Adrenal gland (tissue), 19 donors: ENCODE measurements around the gene CRTC1. TPM values are rescaled to one million over a fixed set of nuclear protein-coding genes. Genes with fewer than 3 reads are reported as not detected.

ENCODE experiments used
- DNase-seq, 7 donors: peaks; one replicate each; pipeline ENCODE4 v3.0.0-alpha.2; 2019 to 2020
- H3K27ac ChIP-seq, 5 donors: fragments of 200-600 bp; sonication (generic) in 4 of 5; 1 replicate in 3 of 5; 2 replicates in 2 of 5; pipeline versions ENCODE4 v1.5.1 to v1.8.0; 2016 to 2020; ENCODE audit warnings: mild to moderate bottlenecking in 1 of 5
- H3K27me3 ChIP-seq: fragments of 200-600 bp; 2 replicates; pipeline ENCODE4 v1.8.0; 2021
- H3K36me3 ChIP-seq, 2 donors: fragments of 200-600 bp; replicated peaks in 1 of 2; 1 replicate in 1 of 2; 2 replicates in 1 of 2; pipeline versions ENCODE4 v1.5.1 to v1.8.0; 2018 to 2022
- H3K4me1 ChIP-seq, 2 donors: fragments of 200-600 bp; replicated peaks in 1 of 2; 1 replicate in 1 of 2; 2 replicates in 1 of 2; pipeline versions ENCODE4 v1.5.1 to v1.8.0; 2018 to 2021
- H3K4me3 ChIP-seq, 4 donors: fragments of 200-600 bp; sonication (generic) in 3 of 4; one replicate each; pipeline ENCODE4 v1.5.1; 2016 to 2018
- H3K9me3 ChIP-seq, 3 donors: fragments of 200-600 bp; sonication (generic) in 1 of 3; replicated peaks in 1 of 3; 1 replicate in 2 of 3; 2 replicates in 1 of 3; pipeline versions ENCODE4 v1.5.1 to v1.8.0; 2016 to 2021
- POLR2A ChIP-seq, 2 donors: fragments of 450-650 bp; IDR thresholded peaks; one replicate each; pipeline ENCODE4 v1.6.1; 2017; ENCODE audit warnings: antibody characterized with exemption in 2 of 2, mild to moderate bottlenecking in 2 of 2, moderate library complexity in 1 of 2
- WGBS, 4 donors: extraction: QIAGEN DNeasy Blood & Tissue Kit in 2 of 4; methylation state at CpG; one replicate each; pipeline versions ENCODE4 v1.1.5 to v1.1.7; 2013 to 2017; 5-methylcytosine and 5-hydroxymethylcytosine counted together
- intact Hi-C, 2 donors: fragments of 100-400 bp; cut with DNase I; formaldehyde crosslinking; loops; one replicate each; pipeline versions ENCODE4 v1.14.1 to v1.15.0; 2022 to 2023
- long read RNA-seq, 10 donors: library from polyadenylated mRNA in 3 of 10; unstranded in 2 of 10; stranded (forward) in 1 of 10; transcript quantifications; one replicate each; pipeline ENCODE4 v2.0.0 and lab custom pipeline, GENCODE V29; 2021 to 2026
- polyA plus RNA-seq, 3 donors: library from polyadenylated mRNA; stranded (reverse); fragments of 200-250 nt in 2 of 3; fragments of 350-450 nt in 1 of 3; fragmentation: Illumina TruSeq in 1 of 3; extraction: RNeasy Lipid Tissue Mini Kit (QIAGEN cat#74804) in 1 of 3; gene quantifications; one replicate each; pipeline ENCODE4 v1.2.3, GENCODE V29; 2013 to 2014
- total RNA-seq, 9 donors: library from RNA; depleted of rRNA in 4 of 9; stranded (reverse); fragments of >200 nt in 4 of 9; fragments of 120-200 nt in 1 of 9; fragmentation: NEBNext Ultra II Directional in 1 of 9; extraction: Animal tissue kit (Norgen Biotek cat#: 25700) in 1 of 9; gene quantifications; one replicate each; pipeline versions ENCODE4 v1.1.0 to v1.2.4, GENCODE V29; 2013 to 2023
- TF ChIP-seq, protein P1 (sequence below), 6 experiments: fragments of 450-650 bp in 4 of 6; fragments of 200-600 bp in 2 of 6; sonication (generic) in 1 of 6; IDR thresholded peaks; 1 replicate in 5 of 6; 2 replicates in 1 of 6; pipeline versions ENCODE4 v1.5.1 to v1.8.0; 2016 to 2021; ENCODE audit warnings: antibody characterized with exemption in 6 of 6, mild to moderate bottlenecking in 2 of 6, moderate library complexity in 1 of 6
- donor health status: healthy with polysubstance abuse.
- donor health status: Bipolar disorder and iron deficiency.
- donor health status: DM: yes; HTN: yes; CAD: no.
- donor health status: DM: no; HTN: no; CAD: no.
- donor health status: DM: no; HTN: no; CAD: no.
- donor health status: DM: yes; HTN: yes; CAD: no.

The CRTC1 gene, protein sequence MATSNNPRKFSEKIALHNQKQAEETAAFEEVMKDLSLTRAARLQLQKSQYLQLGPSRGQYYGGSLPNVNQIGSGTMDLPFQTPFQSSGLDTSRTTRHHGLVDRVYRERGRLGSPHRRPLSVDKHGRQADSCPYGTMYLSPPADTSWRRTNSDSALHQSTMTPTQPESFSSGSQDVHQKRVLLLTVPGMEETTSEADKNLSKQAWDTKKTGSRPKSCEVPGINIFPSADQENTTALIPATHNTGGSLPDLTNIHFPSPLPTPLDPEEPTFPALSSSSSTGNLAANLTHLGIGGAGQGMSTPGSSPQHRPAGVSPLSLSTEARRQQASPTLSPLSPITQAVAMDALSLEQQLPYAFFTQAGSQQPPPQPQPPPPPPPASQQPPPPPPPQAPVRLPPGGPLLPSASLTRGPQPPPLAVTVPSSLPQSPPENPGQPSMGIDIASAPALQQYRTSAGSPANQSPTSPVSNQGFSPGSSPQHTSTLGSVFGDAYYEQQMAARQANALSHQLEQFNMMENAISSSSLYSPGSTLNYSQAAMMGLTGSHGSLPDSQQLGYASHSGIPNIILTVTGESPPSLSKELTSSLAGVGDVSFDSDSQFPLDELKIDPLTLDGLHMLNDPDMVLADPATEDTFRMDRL
- total RNA-seq (10 to 100 TPM in 6 of 9 donors, 1 to 10 TPM in 3; 3.1 to 22.5 (median 10.2) TPM), polyA plus RNA-seq (10 to 100 TPM in 2 of 3 donors, 1 to 10 TPM in 1; 4.6 to 38.1 (median 18.1) TPM)
- long read RNA-seq, donor 1, partial matches to known transcripts: 7 of 7 reads
- long read RNA-seq, donor 1, other reads (novel, unspliced or antisense): 0 of 7 reads
- long read RNA-seq, donor 2: 0 reads
- long read RNA-seq, donor 3: 0 reads
- long read RNA-seq, donor 4: 0 reads
- long read RNA-seq, donor 5, full-length matches to known transcripts: 4 of 11 reads
- long read RNA-seq, donor 5, partial matches to known transcripts: 1 of 11 reads
- long read RNA-seq, donor 5, other reads (novel, unspliced or antisense): 6 of 11 reads
- long read RNA-seq, donor 6, partial matches to known transcripts: 0 of 4 reads
- long read RNA-seq, donor 6, other reads (novel, unspliced or antisense): 4 of 4 reads
- long read RNA-seq, donor 7: 0 reads
- long read RNA-seq, donor 8, partial matches to known transcripts: 0 of 1 reads
- long read RNA-seq, donor 8, other reads (novel, unspliced or antisense): 0 of 1 reads
- long read RNA-seq, donor 9: 0 reads
- long read RNA-seq, donor 10, partial matches to known transcripts: 12 of 14 reads
- long read RNA-seq, donor 10, other reads (novel, unspliced or antisense): 0 of 14 reads

DNA sequence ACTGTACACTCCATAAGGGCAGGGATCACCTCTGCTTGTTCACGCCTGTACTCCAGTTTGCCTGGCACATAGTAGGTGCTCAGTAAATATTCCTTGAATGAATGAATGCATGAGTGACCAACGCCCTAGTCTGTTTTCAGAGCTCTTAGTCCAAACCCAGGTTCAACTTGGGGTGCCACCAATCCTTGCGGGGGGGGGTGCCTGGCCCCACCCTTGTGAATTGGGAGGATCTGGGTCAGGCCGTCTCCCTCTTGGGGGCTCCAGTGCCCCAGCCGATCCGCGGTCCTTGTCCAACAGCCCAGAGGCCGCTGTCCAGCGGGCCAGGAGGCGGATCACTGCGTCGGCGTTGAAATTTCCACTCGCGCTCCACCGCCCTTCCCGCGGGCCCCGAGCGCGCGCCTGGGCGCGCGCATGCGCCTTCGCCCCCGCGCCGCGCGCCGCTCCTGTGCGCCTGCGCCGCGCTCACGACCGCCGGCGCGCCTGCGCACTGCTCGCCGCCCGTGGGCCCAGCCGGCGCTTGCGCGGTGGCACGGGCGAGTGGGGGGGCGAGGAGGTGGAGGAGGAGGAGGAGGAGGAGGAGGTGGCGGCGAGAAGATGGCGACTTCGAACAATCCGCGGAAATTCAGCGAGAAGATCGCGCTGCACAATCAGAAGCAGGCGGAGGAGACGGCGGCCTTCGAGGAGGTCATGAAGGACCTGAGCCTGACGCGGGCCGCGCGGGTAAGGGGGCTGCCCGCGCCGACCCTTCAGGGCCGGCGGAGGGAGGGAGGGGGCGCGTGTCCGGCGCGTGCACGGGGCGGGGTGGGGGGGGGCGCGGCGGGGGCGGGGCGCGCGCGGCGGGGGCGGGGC, at the start of gene CRTC1:
Gene CRTC1, plus strand, starts transcription at position 572 of the 849 bp plus-strand sequence. Its CDS starts 23 bp downstream, at position 595.
- peak within 1 kb of the TSS in 2 of 4 donors; percentile 32 to 78 for H3K4me3 ChIP-seq
- H3K36me3 ChIP-seq: no peaks in the 10 kb centered on the region
- peak; percentile 83 to 93 (median 91) for DNase-seq
- peaks cover 4 to 19% of the 10 kb centered on the region in 2 donors for H3K4me1 ChIP-seq
- TF ChIP-seq, protein P1, sequence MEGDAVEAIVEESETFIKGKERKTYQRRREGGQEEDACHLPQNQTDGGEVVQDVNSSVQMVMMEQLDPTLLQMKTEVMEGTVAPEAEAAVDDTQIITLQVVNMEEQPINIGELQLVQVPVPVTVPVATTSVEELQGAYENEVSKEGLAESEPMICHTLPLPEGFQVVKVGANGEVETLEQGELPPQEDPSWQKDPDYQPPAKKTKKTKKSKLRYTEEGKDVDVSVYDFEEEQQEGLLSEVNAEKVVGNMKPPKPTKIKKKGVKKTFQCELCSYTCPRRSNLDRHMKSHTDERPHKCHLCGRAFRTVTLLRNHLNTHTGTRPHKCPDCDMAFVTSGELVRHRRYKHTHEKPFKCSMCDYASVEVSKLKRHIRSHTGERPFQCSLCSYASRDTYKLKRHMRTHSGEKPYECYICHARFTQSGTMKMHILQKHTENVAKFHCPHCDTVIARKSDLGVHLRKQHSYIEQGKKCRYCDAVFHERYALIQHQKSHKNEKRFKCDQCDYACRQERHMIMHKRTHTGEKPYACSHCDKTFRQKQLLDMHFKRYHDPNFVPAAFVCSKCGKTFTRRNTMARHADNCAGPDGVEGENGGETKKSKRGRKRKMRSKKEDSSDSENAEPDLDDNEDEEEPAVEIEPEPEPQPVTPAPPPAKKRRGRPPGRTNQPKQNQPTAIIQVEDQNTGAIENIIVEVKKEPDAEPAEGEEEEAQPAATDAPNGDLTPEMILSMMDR (IDR thresholded peaks at IDR 0.05): peak in 1 of 6 experiments; percentile 16
- peak in 1 of 2 donors; percentile 60 for TF ChIP-seq POLR2A (IDR thresholded peaks at IDR 0.05)
- H3K27ac ChIP-seq: peak within 1 kb of the TSS in 4 of 5 donors; percentile 68 to 94 (median 83)
- WGBS, 4 donors: 1 to 3% (median 1%) methylated on average over 21 to 91 of the region's 93 CpGs
- intact Hi-C loops: no loop called here
- no peaks in the 10 kb centered on the region for H3K9me3 ChIP-seq
- H3K27me3 ChIP-seq: no peaks in the 10 kb centered on the region

DNA sequence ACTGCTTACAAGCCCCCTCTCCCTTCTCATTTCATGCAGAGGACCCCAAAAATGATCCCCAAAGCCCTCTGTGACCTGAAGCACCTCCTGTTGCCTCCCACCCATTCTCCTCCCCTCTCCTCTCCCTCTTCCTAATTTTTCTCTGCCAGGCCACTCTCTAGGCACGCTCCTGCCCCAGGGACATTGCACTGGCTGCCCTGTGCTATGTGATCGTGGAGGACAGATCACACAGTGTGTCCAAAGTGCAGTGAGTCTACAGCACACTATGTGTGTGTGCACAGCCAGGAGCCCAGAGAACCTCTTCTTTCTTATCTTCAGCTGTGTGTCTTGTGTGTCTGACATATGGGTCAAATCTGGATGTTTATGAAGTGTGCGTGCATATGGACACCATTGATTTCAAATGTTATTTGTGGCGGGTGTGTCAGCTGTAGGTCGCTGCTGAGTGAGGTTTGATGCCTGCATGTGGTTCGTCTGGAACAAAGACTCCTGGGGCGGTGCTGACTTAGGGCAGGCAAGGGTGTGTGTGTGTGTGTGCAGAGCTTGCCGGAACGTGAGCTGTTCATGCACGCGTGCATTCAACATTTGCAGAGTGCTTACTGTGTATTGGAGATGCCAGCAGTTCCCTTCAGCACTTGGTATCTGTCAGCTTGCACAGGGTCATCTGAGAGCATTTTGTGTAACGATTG, 48.7 kb upstream of the CRTC1 start:
- H3K4me1 ChIP-seq: peaks cover 3 to 12% of the 10 kb centered on the region in 2 donors
- no peaks in the 10 kb centered on the region for H3K9me3 ChIP-seq
- no peaks in the 10 kb centered on the region for H3K36me3 ChIP-seq
- DNase-seq: no peak
- no peak overlapping the region for H3K27ac ChIP-seq
- TF ChIP-seq POLR2A (IDR thresholded peaks at IDR 0.05): no peak
- TF ChIP-seq, protein P1 (IDR thresholded peaks at IDR 0.05): no peak
- H3K4me3 ChIP-seq: no peak overlapping the region
- 48 to 76% (median 56%) methylated on average over 6 to 12 of the region's 12 CpGs for WGBS, 4 donors
- intact Hi-C loops: no loop called here
- H3K27me3 ChIP-seq: no peaks in the 10 kb centered on the region

DNA sequence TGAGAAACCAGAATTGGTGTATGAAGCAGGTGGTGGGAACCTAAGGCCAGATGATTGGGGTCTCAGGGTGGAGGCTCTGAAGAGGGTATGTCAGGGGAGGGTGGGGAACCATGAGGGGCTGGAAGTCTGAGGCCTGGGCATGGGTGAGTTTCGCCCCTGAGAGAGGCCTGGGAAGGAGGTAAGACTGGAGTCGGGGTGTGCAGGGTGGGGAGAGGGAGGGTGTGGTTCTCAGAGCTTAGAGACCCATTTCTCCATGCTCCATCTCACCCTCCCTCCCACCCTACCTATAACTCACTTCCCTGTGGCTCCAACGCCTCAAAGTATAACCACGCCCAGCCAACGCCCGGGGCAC, 47.7 kb upstream of the CRTC1 start:
- Histone ChIP-seq H3K4me3 (peak overlapping the region in 1 of 4 donors; percentile 76), H3K36me3 (no peaks in the 10 kb centered on the region), H3K4me1 (peaks cover 3 to 12% of the 10 kb centered on the region in 2 donors), H3K9me3 (no peaks in the 10 kb centered on the region), H3K27me3 (no peaks in the 10 kb centered on the region), H3K27ac (peak overlapping the region in 1 of 5 donors; percentile 84)
- 12 to 45% (median 16%) methylated on average over 3 to 6 of the region's 6 CpGs for WGBS, 4 donors
- no peak for TF ChIP-seq POLR2A (IDR thresholded peaks at IDR 0.05)
- no peak for DNase-seq
- intact Hi-C loops: no loop called here
